ENCODE results near the gene CCDC15. TPM values are rescaled to one million over a fixed set of nuclear protein-coding genes. Genes with fewer than 3 reads are reported as not detected.

CCDC15 gene
- total and polyA plus RNA-seq, 2 of the 13 experiments (the other 11 are each of a cell fraction or from before 2014, with no cell fraction given) = 2.2 to 4.6 TPM

DNA sequence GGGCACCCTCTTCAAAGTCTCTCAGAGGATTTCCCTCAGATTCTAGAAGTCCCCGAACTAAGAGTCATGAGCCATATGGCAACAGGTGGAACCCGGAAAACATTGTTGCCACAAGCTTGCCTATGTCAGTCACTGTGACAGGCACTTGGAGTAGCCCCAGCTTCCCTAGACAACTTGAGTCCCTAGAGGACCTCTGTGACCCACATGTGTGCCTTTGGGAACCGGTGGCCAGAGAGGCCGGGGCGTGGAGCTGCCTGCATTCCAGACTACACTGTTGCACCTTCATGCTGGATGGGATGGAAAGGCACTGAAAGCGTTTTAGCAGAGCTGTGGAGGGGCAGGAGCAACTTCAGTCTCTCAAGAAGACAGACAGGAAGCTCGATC lies 121.2 kb downstream of the CCDC15 start (continued):
- TF ChIP-seq, protein P1, sequence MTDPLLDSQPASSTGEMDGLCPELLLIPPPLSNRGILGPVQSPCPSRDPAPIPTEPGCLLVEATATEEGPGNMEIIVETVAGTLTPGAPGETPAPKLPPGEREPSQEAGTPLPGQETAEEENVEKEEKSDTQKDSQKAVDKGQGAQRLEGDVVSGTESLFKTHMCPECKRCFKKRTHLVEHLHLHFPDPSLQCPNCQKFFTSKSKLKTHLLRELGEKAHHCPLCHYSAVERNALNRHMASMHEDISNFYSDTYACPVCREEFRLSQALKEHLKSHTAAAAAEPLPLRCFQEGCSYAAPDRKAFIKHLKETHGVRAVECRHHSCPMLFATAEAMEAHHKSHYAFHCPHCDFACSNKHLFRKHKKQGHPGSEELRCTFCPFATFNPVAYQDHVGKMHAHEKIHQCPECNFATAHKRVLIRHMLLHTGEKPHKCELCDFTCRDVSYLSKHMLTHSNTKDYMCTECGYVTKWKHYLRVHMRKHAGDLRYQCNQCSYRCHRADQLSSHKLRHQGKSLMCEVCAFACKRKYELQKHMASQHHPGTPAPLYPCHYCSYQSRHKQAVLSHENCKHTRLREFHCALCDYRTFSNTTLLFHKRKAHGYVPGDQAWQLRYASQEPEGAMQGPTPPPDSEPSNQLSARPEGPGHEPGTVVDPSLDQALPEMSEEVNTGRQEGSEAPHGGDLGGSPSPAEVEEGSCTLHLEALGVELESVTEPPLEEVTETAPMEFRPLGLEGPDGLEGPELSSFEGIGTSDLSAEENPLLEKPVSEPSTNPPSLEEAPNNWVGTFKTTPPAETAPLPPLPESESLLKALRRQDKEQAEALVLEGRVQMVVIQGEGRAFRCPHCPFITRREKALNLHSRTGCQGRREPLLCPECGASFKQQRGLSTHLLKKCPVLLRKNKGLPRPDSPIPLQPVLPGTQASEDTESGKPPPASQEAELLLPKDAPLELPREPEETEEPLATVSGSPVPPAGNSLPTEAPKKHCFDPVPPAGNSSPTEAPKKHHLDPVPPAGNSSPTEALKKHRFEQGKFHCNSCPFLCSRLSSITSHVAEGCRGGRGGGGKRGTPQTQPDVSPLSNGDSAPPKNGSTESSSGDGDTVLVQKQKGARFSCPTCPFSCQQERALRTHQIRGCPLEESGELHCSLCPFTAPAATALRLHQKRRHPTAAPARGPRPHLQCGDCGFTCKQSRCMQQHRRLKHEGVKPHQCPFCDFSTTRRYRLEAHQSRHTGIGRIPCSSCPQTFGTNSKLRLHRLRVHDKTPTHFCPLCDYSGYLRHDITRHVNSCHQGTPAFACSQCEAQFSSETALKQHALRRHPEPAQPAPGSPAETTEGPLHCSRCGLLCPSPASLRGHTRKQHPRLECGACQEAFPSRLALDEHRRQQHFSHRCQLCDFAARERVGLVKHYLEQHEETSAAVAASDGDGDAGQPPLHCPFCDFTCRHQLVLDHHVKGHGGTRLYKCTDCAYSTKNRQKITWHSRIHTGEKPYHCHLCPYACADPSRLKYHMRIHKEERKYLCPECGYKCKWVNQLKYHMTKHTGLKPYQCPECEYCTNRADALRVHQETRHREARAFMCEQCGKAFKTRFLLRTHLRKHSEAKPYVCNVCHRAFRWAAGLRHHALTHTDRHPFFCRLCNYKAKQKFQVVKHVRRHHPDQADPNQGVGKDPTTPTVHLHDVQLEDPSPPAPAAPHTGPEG (CRISPR knock-in tag; IDR thresholded peaks at IDR 0.05) = no peak
- TF ChIP-seq ZNF83 (CRISPR knock-in tag; IDR thresholded peaks at IDR 0.05; ENCODE audit: borderline replicate concordance) = no peak
- TF ChIP-seq U2AF1 (optimal IDR thresholded peaks at IDR 0.05; ENCODE audit: low read depth, low read length) = no peak

DNA sequence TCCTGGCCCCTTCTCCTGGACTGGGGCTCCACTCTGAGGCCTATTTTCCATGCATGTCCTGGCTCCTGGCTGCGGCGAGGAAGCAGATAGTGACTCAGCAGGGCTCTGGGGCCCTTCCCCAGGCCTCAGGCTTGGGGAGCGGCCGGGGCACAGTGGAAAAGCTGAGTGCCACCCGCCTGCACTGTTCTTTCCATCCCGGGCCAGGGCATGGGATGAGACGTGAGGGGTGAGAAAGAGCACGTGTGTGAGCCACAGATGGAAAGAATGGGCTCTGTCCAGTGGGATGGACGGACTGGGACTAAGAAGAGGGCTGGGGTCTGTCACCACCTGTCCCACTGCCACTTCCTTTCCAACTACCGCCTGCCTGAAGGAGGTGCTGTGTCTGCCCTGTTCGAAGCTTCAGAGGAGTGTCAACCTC lies 121.9 kb downstream of the CCDC15 start:
- H3K27ac ChIP-seq (ENCODE audit: extremely low read length, insufficient read depth, low read length) = no peak overlapping the region
- H3K27me3 ChIP-seq (ENCODE audit: control insufficient read depth in 1 of 2, insufficient read depth in 2 of 2, low read length in 2 of 2) = peaks cover 0 to 4% of the 10 kb centered on the region in 2 experiments; a peak in 1 of 5 replicates
- no peak overlapping the region for H3K9ac ChIP-seq (ENCODE audit: insufficient read depth, low read depth, low read length)
- intact Hi-C loops (cut with micrococcal nuclease; ENCODE audit: unreplicated experiment) = no loop called here
- CTCF ChIA-PET (ENCODE audit: low intra/inter-chr PET ratio, low total read pairs) = no interaction called here
- BruUV-seq (replicated peaks) = no TSS peak
- no peak overlapping the region for H2AFZ ChIP-seq (ENCODE audit: low read length)
- H3K9me3 ChIP-seq (ENCODE audit: low read length) = no peaks in the 10 kb centered on the region
- no peak for DNase-seq (ENCODE audit: low spot score)
- no peak overlapping the region for H3K4me3 ChIP-seq (replicated peaks in 1 of 3; ENCODE audit: insufficient read depth in 1 of 3, low read depth in 2 of 3, low read length in 3 of 3)
- in situ Hi-C loops (cut with HindIII; ENCODE audit: extremely low pct_ligation_motif_present, low pct_unique_long_range_greater_than_20kb) = no loop called here
- H3K4me1 ChIP-seq (ENCODE audit: insufficient read depth, low read length) = peaks cover 52% of the 10 kb centered on the region
- whole genome bisulfite sequencing (ENCODE audit: low lambda C conversion rate) = 76% methylated on average over 11 of the region's 11 CpGs
- no peaks in the 10 kb centered on the region for H3K36me3 ChIP-seq (replicated peaks in 1 of 2; ENCODE audit: control insufficient read depth in 1 of 2, insufficient read depth in 2 of 2, low read length in 2 of 2)
- H3K79me2 ChIP-seq (ENCODE audit: insufficient read depth, low read length) = no peaks in the 10 kb centered on the region
- H3K4me2 ChIP-seq (ENCODE audit: low read depth, low read length) = no peak overlapping the region
- no peak for FAIRE-seq
- POLR2A ChIA-PET = no interaction called here
- no peaks in the 10 kb centered on the region for H4K20me1 ChIP-seq (ENCODE audit: insufficient read depth, low read length)
- no peak for ATAC-seq
- TF ChIP-seq KLF15 (CRISPR knock-in tag; IDR thresholded peaks at IDR 0.05; ENCODE audit: borderline replicate concordance) (no peak), ZNF124 (CRISPR knock-in tag; IDR thresholded peaks at IDR 0.05) (no peak), ZNF543 (CRISPR knock-in tag; IDR thresholded peaks at IDR 0.05) (no peak), HMG20A (CRISPR knock-in tag; IDR thresholded peaks at IDR 0.05; ENCODE audit: borderline replicate concordance) (no peak), ATF7-NPFF (CRISPR knock-in tag; IDR thresholded peaks at IDR 0.05; ENCODE audit: low read depth) (no peak)
- TF ChIP-seq, protein P2, sequence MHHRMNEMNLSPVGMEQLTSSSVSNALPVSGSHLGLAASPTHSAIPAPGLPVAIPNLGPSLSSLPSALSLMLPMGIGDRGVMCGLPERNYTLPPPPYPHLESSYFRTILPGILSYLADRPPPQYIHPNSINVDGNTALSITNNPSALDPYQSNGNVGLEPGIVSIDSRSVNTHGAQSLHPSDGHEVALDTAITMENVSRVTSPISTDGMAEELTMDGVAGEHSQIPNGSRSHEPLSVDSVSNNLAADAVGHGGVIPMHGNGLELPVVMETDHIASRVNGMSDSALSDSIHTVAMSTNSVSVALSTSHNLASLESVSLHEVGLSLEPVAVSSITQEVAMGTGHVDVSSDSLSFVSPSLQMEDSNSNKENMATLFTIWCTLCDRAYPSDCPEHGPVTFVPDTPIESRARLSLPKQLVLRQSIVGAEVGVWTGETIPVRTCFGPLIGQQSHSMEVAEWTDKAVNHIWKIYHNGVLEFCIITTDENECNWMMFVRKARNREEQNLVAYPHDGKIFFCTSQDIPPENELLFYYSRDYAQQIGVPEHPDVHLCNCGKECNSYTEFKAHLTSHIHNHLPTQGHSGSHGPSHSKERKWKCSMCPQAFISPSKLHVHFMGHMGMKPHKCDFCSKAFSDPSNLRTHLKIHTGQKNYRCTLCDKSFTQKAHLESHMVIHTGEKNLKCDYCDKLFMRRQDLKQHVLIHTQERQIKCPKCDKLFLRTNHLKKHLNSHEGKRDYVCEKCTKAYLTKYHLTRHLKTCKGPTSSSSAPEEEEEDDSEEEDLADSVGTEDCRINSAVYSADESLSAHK (CRISPR knock-in tag; IDR thresholded peaks at IDR 0.05; ENCODE audit: borderline replicate concordance) = no peak
- TF ChIP-seq, protein P3, sequence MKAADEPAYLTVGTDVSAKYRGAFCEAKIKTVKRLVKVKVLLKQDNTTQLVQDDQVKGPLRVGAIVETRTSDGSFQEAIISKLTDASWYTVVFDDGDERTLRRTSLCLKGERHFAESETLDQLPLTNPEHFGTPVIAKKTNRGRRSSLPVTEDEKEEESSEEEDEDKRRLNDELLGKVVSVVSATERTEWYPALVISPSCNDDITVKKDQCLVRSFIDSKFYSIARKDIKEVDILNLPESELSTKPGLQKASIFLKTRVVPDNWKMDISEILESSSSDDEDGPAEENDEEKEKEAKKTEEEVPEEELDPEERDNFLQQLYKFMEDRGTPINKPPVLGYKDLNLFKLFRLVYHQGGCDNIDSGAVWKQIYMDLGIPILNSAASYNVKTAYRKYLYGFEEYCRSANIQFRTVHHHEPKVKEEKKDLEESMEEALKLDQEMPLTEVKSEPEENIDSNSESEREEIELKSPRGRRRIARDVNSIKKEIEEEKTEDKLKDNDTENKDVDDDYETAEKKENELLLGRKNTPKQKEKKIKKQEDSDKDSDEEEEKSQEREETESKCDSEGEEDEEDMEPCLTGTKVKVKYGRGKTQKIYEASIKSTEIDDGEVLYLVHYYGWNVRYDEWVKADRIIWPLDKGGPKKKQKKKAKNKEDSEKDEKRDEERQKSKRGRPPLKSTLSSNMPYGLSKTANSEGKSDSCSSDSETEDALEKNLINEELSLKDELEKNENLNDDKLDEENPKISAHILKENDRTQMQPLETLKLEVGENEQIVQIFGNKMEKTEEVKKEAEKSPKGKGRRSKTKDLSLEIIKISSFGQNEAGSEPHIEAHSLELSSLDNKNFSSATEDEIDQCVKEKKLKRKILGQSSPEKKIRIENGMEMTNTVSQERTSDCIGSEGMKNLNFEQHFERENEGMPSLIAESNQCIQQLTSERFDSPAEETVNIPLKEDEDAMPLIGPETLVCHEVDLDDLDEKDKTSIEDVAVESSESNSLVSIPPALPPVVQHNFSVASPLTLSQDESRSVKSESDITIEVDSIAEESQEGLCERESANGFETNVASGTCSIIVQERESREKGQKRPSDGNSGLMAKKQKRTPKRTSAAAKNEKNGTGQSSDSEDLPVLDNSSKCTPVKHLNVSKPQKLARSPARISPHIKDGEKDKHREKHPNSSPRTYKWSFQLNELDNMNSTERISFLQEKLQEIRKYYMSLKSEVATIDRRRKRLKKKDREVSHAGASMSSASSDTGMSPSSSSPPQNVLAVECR (CRISPR knock-in tag; IDR thresholded peaks at IDR 0.05; ENCODE audit: borderline replicate concordance) = no peak

Measured in HepG2 (cell line).